Adipocyte (in vitro differentiated cells): ENCODE data around the gene ZSCAN16.
"Not testable (repeated sequence)": the region's sequence is repeated elsewhere in the genome, so short reads cannot be mapped to it uniquely, and the experiment has no call there.

Experiments used
- DNase-seq: peaks from one replicate; pipeline ENCODE4 v3.0.0-alpha.2; 2015; ENCODE audit warnings: low read depth
- H3K27me3 ChIP-seq: replicated peaks from 2 replicates; pipeline ENCODE4 v1.7.0; 2013; ENCODE audit warnings: mild to moderate bottlenecking, low read length, moderate library complexity; ENCODE audit not compliant: control insufficient read depth, insufficient read depth
- H3K36me3 ChIP-seq: 2 replicates; pipeline ENCODE4 v1.7.0; 2013; ENCODE audit warnings: low read length, mild to moderate bottlenecking, moderate library complexity; ENCODE audit not compliant: control insufficient read depth, insufficient read depth, severe bottlenecking
- H3K4me1 ChIP-seq: 2 replicates; pipeline ENCODE4 v1.7.0; 2013; ENCODE audit warnings: mild to moderate bottlenecking, low read length, moderate library complexity; ENCODE audit not compliant: control insufficient read depth, insufficient read depth
- H3K4me3 ChIP-seq: 2 replicates; pipeline ENCODE4 v1.7.0; 2013; ENCODE audit warnings: mild to moderate bottlenecking, low read length, moderate library complexity
- H3K9ac ChIP-seq: 2 replicates; pipeline ENCODE4 v1.7.0; 2013; ENCODE audit warnings: mild to moderate bottlenecking, low read length, moderate library complexity
- H3K9me3 ChIP-seq: 2 replicates; pipeline ENCODE4 v1.7.0; 2013; ENCODE audit warnings: mild to moderate bottlenecking, low read length, moderate library complexity; ENCODE audit not compliant: control insufficient read depth

The ZSCAN16 gene

GRCh38 chr6:28124350-28124970 lies at the start of gene ZSCAN16:
Gene ZSCAN16 (plus strand): TSS chr6:28124609. CDS start chr6:28125444, 835 bp downstream.
- DNase-seq = peak; percentile 92
- H3K27me3 ChIP-seq = no peaks in the 10 kb centered on the region
- H3K36me3 ChIP-seq = peaks cover 48% of the 10 kb centered on the region

GRCh38 chr6:28078050-28078449 lies 46.4 kb upstream of the ZSCAN16 start:
- Histone ChIP-seq H3K9ac (no peak overlapping the region), H3K9me3 (no peaks in the 10 kb centered on the region), H3K4me1 (peaks cover 9% of the 10 kb centered on the region), H3K4me3 (no peak overlapping the region), H3K36me3 (no peaks in the 10 kb centered on the region), H3K27me3 (no peaks in the 10 kb centered on the region)
- no peak for DNase-seq

More at GRCh38 chr6:28124350-28124970, at the start of gene ZSCAN16:
- H3K9me3 ChIP-seq = no peaks in the 10 kb centered on the region
- H3K9ac ChIP-seq = peak within 1 kb of the TSS; percentile 87
- peak within 1 kb of the TSS; percentile 94 for H3K4me3 ChIP-seq
- peaks cover 11% of the 10 kb centered on the region for H3K4me1 ChIP-seq

DNA sequence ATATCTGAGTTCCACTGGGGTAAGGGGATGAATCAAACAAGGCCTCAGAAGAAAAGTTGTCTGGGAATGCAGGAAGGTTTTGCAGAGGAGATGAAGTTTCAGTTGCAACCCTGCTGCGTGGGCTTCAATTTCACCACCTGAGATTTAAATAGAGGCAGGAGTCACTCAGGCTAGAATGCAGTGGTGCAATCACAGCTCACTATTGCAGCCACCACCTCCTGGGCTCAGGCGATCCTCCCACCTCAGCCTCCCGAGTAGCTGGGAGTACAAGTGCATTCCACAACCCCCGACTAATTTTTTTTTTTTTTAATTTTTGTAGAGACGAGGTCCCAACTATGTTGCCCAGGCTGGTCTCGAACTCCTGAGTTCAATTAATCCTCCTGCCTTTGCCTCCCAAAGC lies 45.6 kb upstream of the ZSCAN16 start:
- no peaks in the 10 kb centered on the region for H3K27me3 ChIP-seq
- H3K9me3 ChIP-seq = no peaks in the 10 kb centered on the region
- no peaks in the 10 kb centered on the region for H3K36me3 ChIP-seq
- H3K4me3 ChIP-seq = no peak overlapping the region
- no peak overlapping the region for H3K9ac ChIP-seq
- peaks cover 9% of the 10 kb centered on the region for H3K4me1 ChIP-seq
- no peak for DNase-seq

GRCh38 chr6:28080381-28080630 lies 44.1 kb upstream of the ZSCAN16 start, which contains the start of gene ZNF165:
Gene ZNF165 (plus strand): TSS chr6:28080568. CDS start chr6:28085481, 4,913 bp downstream.
- H3K9me3 ChIP-seq, H3K27me3 ChIP-seq, DNase-seq, H3K36me3 ChIP-seq, H3K4me1 ChIP-seq: not testable (repeated sequence)
- Histone ChIP-seq H3K4me3 (peak within 1 kb of the TSS; percentile 85), H3K9ac (peak within 1 kb of the TSS; percentile 88)

- Histone ChIP-seq H3K9me3 (no peaks in the 10 kb centered on the region), H3K9ac (peak overlapping the region; percentile 88), H3K36me3 (no peaks in the 10 kb centered on the region), H3K4me1 (peaks cover 9% of the 10 kb centered on the region), H3K27me3 (no peaks in the 10 kb centered on the region), H3K4me3 (peak overlapping the region; percentile 85)
- peak; percentile 97 for DNase-seq
These were observed 43.6 kb upstream of the ZSCAN16 start for GRCh38 chr6:28080631-28081485.

GRCh38 chr6:28081486-28081751 lies 43.0 kb upstream of the ZSCAN16 start:
- peak overlapping the region; percentile 88 for H3K9ac ChIP-seq
- no peaks in the 10 kb centered on the region for H3K27me3 ChIP-seq
- H3K4me1 ChIP-seq = peaks cover 9% of the 10 kb centered on the region
- DNase-seq = no peak
- H3K9me3 ChIP-seq = no peaks in the 10 kb centered on the region
- H3K36me3 ChIP-seq = no peaks in the 10 kb centered on the region
- peak overlapping the region; percentile 85 for H3K4me3 ChIP-seq

DNA sequence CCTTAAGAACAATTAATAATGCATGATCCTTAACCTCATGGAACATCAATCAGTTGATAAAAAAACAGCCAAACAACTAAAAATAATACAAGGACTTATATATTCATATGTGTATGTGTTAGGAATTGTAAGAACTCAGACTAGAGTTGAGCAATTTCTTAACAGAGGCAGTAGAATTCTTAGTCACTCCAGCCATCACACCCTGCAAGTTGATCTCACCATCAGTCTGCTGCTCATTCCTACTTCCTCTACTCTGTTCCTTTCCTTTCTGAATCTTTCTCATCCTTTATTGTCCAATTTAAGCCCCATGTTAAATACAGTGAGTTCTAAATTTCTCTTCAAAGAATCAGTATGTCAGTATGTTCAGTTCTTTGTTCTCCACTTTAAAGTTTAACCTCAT lies 41.5 kb upstream of the ZSCAN16 start:
- Histone ChIP-seq H3K4me1 (peaks cover 9% of the 10 kb centered on the region), H3K4me3 (no peak overlapping the region), H3K36me3 (no peaks in the 10 kb centered on the region)

DNA sequence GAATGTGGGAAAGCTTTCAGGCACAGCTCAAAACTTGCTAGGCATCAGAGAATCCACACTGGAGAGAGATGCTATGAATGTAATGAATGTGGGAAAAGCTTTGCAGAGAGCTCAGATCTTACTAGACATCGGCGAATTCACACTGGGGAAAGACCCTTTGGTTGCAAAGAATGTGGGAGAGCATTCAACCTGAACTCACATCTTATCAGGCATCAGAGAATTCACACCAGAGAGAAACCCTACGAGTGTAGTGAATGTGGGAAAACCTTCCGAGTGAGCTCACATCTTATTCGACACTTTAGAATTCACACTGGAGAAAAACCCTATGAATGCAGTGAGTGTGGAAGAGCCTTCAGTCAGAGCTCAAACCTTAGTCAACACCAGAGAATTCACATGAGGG lies 35.4 kb upstream of the ZSCAN16 start:
- Histone ChIP-seq H3K27me3 (no peaks in the 10 kb centered on the region), H3K9ac (no peak overlapping the region), H3K36me3 (peaks cover 4% of the 10 kb centered on the region), H3K4me1 (no peaks in the 10 kb centered on the region), H3K4me3 (no peak overlapping the region), H3K9me3 (peaks cover 41% of the 10 kb centered on the region)
- DNase-seq = no peak

More for the DNA sequence above, 41.5 kb upstream of the ZSCAN16 start:
- Histone ChIP-seq H3K27me3 (no peaks in the 10 kb centered on the region), H3K9me3 (peaks cover 5% of the 10 kb centered on the region), H3K9ac (no peak overlapping the region)
- DNase-seq = no peak

GRCh38 chr6:28090917-28091586 lies 33.4 kb upstream of the ZSCAN16 start:
- Histone ChIP-seq H3K9me3 (peaks cover 41% of the 10 kb centered on the region), H3K27me3 (no peaks in the 10 kb centered on the region), H3K4me1 (no peaks in the 10 kb centered on the region), H3K36me3 (peaks cover 4% of the 10 kb centered on the region), H3K4me3 (peak overlapping the region; percentile 75), H3K9ac (peak overlapping the region; percentile 38)
- peak; percentile 5 for DNase-seq

DNA sequence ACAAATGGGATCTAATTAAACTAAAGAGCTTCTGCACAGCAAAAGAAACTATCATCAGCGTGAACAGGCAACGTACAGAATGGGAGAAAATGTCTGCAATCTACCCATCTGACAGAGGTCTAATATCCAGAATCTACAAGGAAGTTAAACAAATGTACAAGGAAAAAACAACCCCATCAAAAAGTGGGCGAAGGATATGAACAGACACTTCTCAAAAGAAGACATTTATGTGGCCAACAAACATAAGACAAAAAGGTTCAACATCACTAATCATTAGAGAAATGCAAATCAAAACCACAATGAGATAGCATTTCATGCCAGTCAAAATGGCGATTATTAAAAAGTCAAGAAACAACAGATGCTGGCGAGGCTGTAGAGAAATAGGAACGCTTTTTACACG lies 22.2 kb upstream of the ZSCAN16 start:
- H3K9me3 ChIP-seq, H3K4me3 ChIP-seq, DNase-seq, H3K4me1 ChIP-seq, H3K9ac ChIP-seq, H3K27me3 ChIP-seq, H3K36me3 ChIP-seq: not testable (repeated sequence)

DNA sequence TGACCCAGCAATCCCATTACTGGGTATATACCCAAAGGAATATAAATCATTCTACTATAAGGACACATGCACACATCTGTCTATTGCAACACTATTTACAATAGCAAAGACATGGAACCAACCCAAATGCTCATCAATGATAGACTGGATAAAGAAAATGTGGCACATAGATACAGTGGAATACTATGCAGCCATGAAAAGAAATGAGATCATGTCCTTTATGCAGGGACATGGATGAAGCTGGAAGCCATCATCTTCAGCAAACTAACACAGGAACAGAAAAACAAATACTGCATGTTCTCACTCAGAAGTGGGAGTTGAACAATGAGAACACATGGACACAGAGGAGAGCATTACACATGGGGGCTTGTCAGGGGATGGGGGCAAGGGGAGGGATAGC lies 21.7 kb upstream of the ZSCAN16 start:
- H3K36me3 ChIP-seq, DNase-seq, H3K4me3 ChIP-seq, H3K27me3 ChIP-seq, H3K4me1 ChIP-seq, H3K9ac ChIP-seq, H3K9me3 ChIP-seq: not testable (repeated sequence)
